GM18505 (cell line): Measurements from ENCODE around the gene AK9.

Experiments
- ATAC-seq: cut with Tn5 transposase; IDR thresholded peaks from one replicate; pipeline ENCODE4 v1.9.1; 2021; ENCODE audit not compliant: unreplicated experiment
- POLR2A ChIP-seq: IDR thresholded peaks from 4 replicates; pipeline ENCODE4 v1.6.1; 2011; ENCODE audit warnings: borderline replicate concordance; ENCODE audit not compliant: insufficient read depth, insufficient read length; ENCODE audit errors: extremely low read depth

AK9 gene

GRCh38 chr6:109507490-109508072 lies 183.4 kb downstream of the AK9 start:
- no peak for ATAC-seq
- TF ChIP-seq POLR2A, result no peak

GRCh38 chr6:109506841-109507240 lies 184.2 kb downstream of the AK9 start:
- ATAC-seq, result no peak
- no peak for TF ChIP-seq POLR2A

- no peak for ATAC-seq
- TF ChIP-seq POLR2A, result no peak
These were observed 184.7 kb downstream of the AK9 start for GRCh38 chr6:109506314-109506713.

GRCh38 chr6:109503327-109504224 lies 187.4 kb downstream of the AK9 start:
- no peak for TF ChIP-seq POLR2A
- no peak for ATAC-seq

GRCh38 chr6:109498936-109499335 lies 192.1 kb downstream of the AK9 start:
- no peak for TF ChIP-seq POLR2A
- ATAC-seq, result no peak

GRCh38 chr6:109498052-109498451 lies 192.9 kb downstream of the AK9 start:
- no peak for ATAC-seq
- TF ChIP-seq POLR2A, result no peak

GRCh38 chr6:109496036-109496772 lies 194.8 kb downstream of the AK9 start:
- ATAC-seq, result no peak
- no peak for TF ChIP-seq POLR2A

- no peak for ATAC-seq
These were observed 197.1 kb downstream of the AK9 start for GRCh38 chr6:109493865-109494264.

GRCh38 chr6:109491207-109491938 lies 199.6 kb downstream of the AK9 start:
- ATAC-seq, result no peak
- TF ChIP-seq POLR2A, result no peak

More at GRCh38 chr6:109493865-109494264, 197.1 kb downstream of the AK9 start:
- TF ChIP-seq POLR2A, result no peak

- ATAC-seq, result no peak
- no peak for TF ChIP-seq POLR2A
These were observed 200.3 kb downstream of the AK9 start for GRCh38 chr6:109490713-109491112.

- no peak for ATAC-seq
- no peak for TF ChIP-seq POLR2A
These were observed 203.0 kb downstream of the AK9 start for GRCh38 chr6:109488001-109488400.

GRCh38 chr6:109486068-109486467 lies 204.9 kb downstream of the AK9 start:
- ATAC-seq, result no peak
- no peak for TF ChIP-seq POLR2A
